HCT116 (cell line): Measurements from ENCODE around the gene CDKAL1. TPM values are rescaled to one million over a fixed set of nuclear protein-coding genes. Genes with fewer than 3 reads are reported as not detected.
A peak's percentile ranks its signal among the peaks of the same experiment; 100 is the strongest.

ENCODE experiments used
- ATAC-seq: fragments of 200-7000 bp; cut with Tn5 transposase; 2 replicates; pipeline ENCODE4 v1.9.1; 2020; ENCODE audit warnings: mild to moderate bottlenecking, moderate library complexity
- BruUV-seq: library from RNA; stranded (reverse); fragments of 400-500 nt; replicated peaks from 2 replicates; lab custom pipeline; 2021; lab: Mats Ljungman, UMichigan
- CTCF ChIA-PET: fragments of 300-600 bp; sonication (Branson Sonifier 250); formaldehyde crosslinking; loops from one replicate; lab custom pipeline; 2021; ENCODE audit warnings: antibody characterized with exemption; lab: Charles Lee
- POLR2A ChIA-PET: fragments of 300-600, 350-600 bp; sonication (Branson Sonifier 250); formaldehyde crosslinking; loops from one replicate; lab custom pipeline; 2021; ENCODE audit warnings: antibody characterized with exemption; lab: Charles Lee
- RAD21 ChIA-PET, 2 experiments: fragments of 300-600 bp; sonication (Branson Sonifier 250); formaldehyde crosslinking; loops; one replicate each; lab custom pipeline; 2023; ENCODE audit warnings: low total read pairs in 2 of 2; ENCODE audit not compliant: uncharacterized antibody in 2 of 2, unreplicated experiment in 2 of 2, low non-redundant PET in 1 of 2; lab: Charles Lee
- DNase-seq: peaks from one replicate; pipeline ENCODE4 v3.0.0-alpha.2; 2010; ENCODE audit warnings: low read depth, low spot score
- H2AFZ ChIP-seq: fragments of 200-600 bp; shearing (Covaris generic), sonication (generic); 2 replicates; pipeline ENCODE4 v1.6.1; 2017; ENCODE audit warnings: low read depth, mixed run types, mixed read lengths, antibody characterized with exemption, low read length; ENCODE audit not compliant: poor library complexity, severe bottlenecking
- H3K27ac ChIP-seq: 2 replicates; pipeline ENCODE4 v1.5.1; 2012; ENCODE audit warnings: low read depth, low read length
- H3K27me3 ChIP-seq: fragments of 200-600 bp; sonication (generic); 2 replicates; pipeline ENCODE4 v1.6.1; 2016; ENCODE audit warnings: mixed run types, low read length, mixed read lengths; ENCODE audit not compliant: insufficient read depth
- H3K36me3 ChIP-seq, 2 experiments: fragments of 200-500 bp in 1 of 2; fragments of 200-600 bp in 1 of 2; sonication (Bioruptor generic) in 1 of 2; sonication (generic) in 1 of 2; 2 replicates each; pipeline versions ENCODE4 v1.5.1 to v1.6.1; 2014 to 2016; ENCODE audit warnings: low read length in 2 of 2, inconsistent platforms in 1 of 2, mixed read lengths in 1 of 2, mixed run types in 1 of 2; ENCODE audit not compliant: insufficient read depth in 2 of 2, control insufficient read depth in 1 of 2
- H3K4me1 ChIP-seq, 2 experiments: fragments of 200-600 bp in 1 of 2; sonication (generic) in 1 of 2; 2 replicates each; pipeline versions ENCODE4 v1.5.1 to v1.6.1; 2012 to 2017; ENCODE audit warnings: low read length in 2 of 2, inconsistent platforms in 1 of 2, mild to moderate bottlenecking in 1 of 2, mixed read lengths in 1 of 2, mixed run types in 1 of 2, moderate library complexity in 1 of 2; ENCODE audit not compliant: insufficient read depth in 2 of 2, control insufficient read depth in 1 of 2
- H3K4me2 ChIP-seq: fragments of 200-600 bp; sonication (generic); 2 replicates; pipeline ENCODE4 v1.6.1; 2017; ENCODE audit warnings: mixed run types, low read length, mixed read lengths
- H3K4me3 ChIP-seq, 2 experiments: fragments of 200-600 bp in 1 of 2; sonication (generic) in 1 of 2; replicated peaks in 1 of 2; 2 replicates each; pipeline ENCODE4 v1.5.1; 2011 to 2016; ENCODE audit warnings: low read length in 2 of 2, control low read depth in 1 of 2, low read depth in 1 of 2, mild to moderate bottlenecking in 1 of 2, mixed read lengths in 1 of 2, mixed run types in 1 of 2
- H3K79me2 ChIP-seq: fragments of 200-600 bp; sonication (generic); 2 replicates; pipeline ENCODE4 v1.6.1; 2017; ENCODE audit warnings: mild to moderate bottlenecking, mixed run types, low read length, moderate library complexity, mixed read lengths; ENCODE audit not compliant: insufficient read depth
- H3K9ac ChIP-seq: fragments of 200-600 bp; sonication (generic); 2 replicates; pipeline ENCODE4 v1.6.1; 2016; ENCODE audit warnings: low read length, mixed read lengths
- H3K9me2 ChIP-seq: fragments of 200-600 bp; sonication (generic), shearing (Covaris generic); 2 replicates; pipeline ENCODE4 v1.6.1; 2017; ENCODE audit warnings: mixed run types, mild to moderate bottlenecking, moderate library complexity; ENCODE audit not compliant: insufficient read depth
- H3K9me3 ChIP-seq, 2 experiments: fragments of 200-500 bp in 1 of 2; fragments of 200-600 bp in 1 of 2; sonication (Bioruptor generic) in 1 of 2; sonication (generic) in 1 of 2; 2 replicates each; pipeline ENCODE4 v1.6.1; 2014 to 2017; ENCODE audit warnings: low read length in 2 of 2, mixed read lengths in 2 of 2, inconsistent platforms in 1 of 2, low read depth in 1 of 2, mild to moderate bottlenecking in 1 of 2, mixed run types in 1 of 2, moderate library complexity in 1 of 2; ENCODE audit not compliant: control insufficient read depth in 1 of 2, insufficient read depth in 1 of 2
- H4K20me1 ChIP-seq: fragments of 200-600 bp; sonication (generic), shearing (Covaris generic); 2 replicates; pipeline ENCODE4 v1.6.1; 2017; ENCODE audit warnings: mixed run types, mild to moderate bottlenecking, moderate library complexity; ENCODE audit not compliant: insufficient read depth
- CBX3 ChIP-seq: IDR thresholded peaks from 2 replicates; pipeline ENCODE4 v1.6.1; 2012; ENCODE audit warnings: low read depth
- CEBPB ChIP-seq: IDR thresholded peaks from 2 replicates; pipeline ENCODE4 v1.6.1; 2012; ENCODE audit warnings: low read depth
- EGR1 ChIP-seq: IDR thresholded peaks from 2 replicates; pipeline ENCODE4 v1.6.1; 2012; ENCODE audit warnings: low read depth
- EZH2 ChIP-seq: fragments of 200-600 bp; sonication (generic); IDR thresholded peaks from 2 replicates; pipeline ENCODE4 v1.6.1; 2017; ENCODE audit warnings: antibody characterized with exemption, mixed run types
- FOSL1 ChIP-seq: IDR thresholded peaks from 2 replicates; pipeline ENCODE4 v1.6.1; 2012; ENCODE audit warnings: low read depth
- JUND ChIP-seq: IDR thresholded peaks from 2 replicates; pipeline ENCODE4 v1.6.1; 2012
- POLR2A ChIP-seq: IDR thresholded peaks from 2 replicates; pipeline ENCODE4 v1.7.0; 2011; ENCODE audit warnings: borderline replicate concordance; ENCODE audit not compliant: insufficient read depth, insufficient read length; ENCODE audit errors: extremely low read depth
- POLR2AphosphoS5 ChIP-seq: IDR thresholded peaks from 2 replicates; pipeline ENCODE4 v1.6.1; 2011; ENCODE audit warnings: mild to moderate bottlenecking, low read depth, low read length, moderate library complexity
- RAD21 ChIP-seq: IDR thresholded peaks from 2 replicates; pipeline ENCODE4 v1.6.1; 2012; ENCODE audit warnings: low read depth, mild to moderate bottlenecking
- SIN3A ChIP-seq: IDR thresholded peaks from 2 replicates; pipeline ENCODE4 v1.6.1; 2012; ENCODE audit warnings: low read depth
- SP1 ChIP-seq: IDR thresholded peaks from 2 replicates; pipeline ENCODE4 v1.6.1; 2012; ENCODE audit warnings: low read depth
- SRF ChIP-seq: IDR thresholded peaks from 2 replicates; pipeline ENCODE4 v1.6.1; 2012; ENCODE audit warnings: low read depth
- TCF7L2 ChIP-seq: IDR thresholded peaks from 2 replicates; pipeline ENCODE4 v1.7.0; 2011; ENCODE audit warnings: borderline replicate concordance, inconsistent platforms; ENCODE audit not compliant: insufficient read depth, insufficient read length; ENCODE audit errors: extremely low read depth
- YY1 ChIP-seq: IDR thresholded peaks from 2 replicates; pipeline ENCODE4 v1.6.1; 2011; ENCODE audit warnings: low read length, low read depth, moderate library complexity, mild to moderate bottlenecking; ENCODE audit not compliant: insufficient replicate concordance; ENCODE audit errors: extremely low read depth
- ZFX ChIP-seq: fragments of 450-650 bp; IDR thresholded peaks from 2 replicates; pipeline ENCODE4 v1.6.1; 2017
- ZNF274 ChIP-seq: fragments of 200-500 bp; sonication (Bioruptor generic); IDR thresholded peaks from 2 replicates; pipeline ENCODE4 v1.6.1; 2014; ENCODE audit warnings: mild to moderate bottlenecking, low read depth, low read length, inconsistent platforms
- intact Hi-C: fragments of 100-400 bp; cut with micrococcal nuclease; formaldehyde crosslinking; loops from 2 replicates; pipeline ENCODE4 v1.10.0; 2022
- total RNA-seq: library from RNA; stranded (reverse); gene quantifications from one replicate; pipeline ENCODE4 v1.2.1, GENCODE V29; 2021; ENCODE audit not compliant: unreplicated experiment
- TF ChIP-seq, protein P1 (sequence below): IDR thresholded peaks from 2 replicates; pipeline ENCODE4 v1.6.1; 2011; ENCODE audit warnings: mild to moderate bottlenecking, low read length, moderate library complexity; ENCODE audit not compliant: insufficient replicate concordance; ENCODE audit errors: extremely low read depth
- TF ChIP-seq, protein P2 (sequence below), 3 experiments: fragments of 200-600 bp in 1 of 3; sonication (generic) in 1 of 3; IDR thresholded peaks in 2 of 3; conservative IDR thresholded peaks in 1 of 3; 2 replicates each; pipeline ENCODE4 v1.5.1; 2012 to 2017; ENCODE audit warnings: low read depth in 2 of 3, low read length in 2 of 3, antibody characterized with exemption in 1 of 3, borderline replicate concordance in 1 of 3, control low read depth in 1 of 3, mild to moderate bottlenecking in 1 of 3, mixed read lengths in 1 of 3, mixed run types in 1 of 3, moderate library complexity in 1 of 3; ENCODE audit not compliant: insufficient read depth in 1 of 3
- TF ChIP-seq, protein P3 (sequence below): IDR thresholded peaks from 2 replicates; pipeline ENCODE4 v1.6.1; 2012

Gene CDKAL1
- total RNA-seq, 1 experiment from 2014 or later = 14.9 TPM

DNA sequence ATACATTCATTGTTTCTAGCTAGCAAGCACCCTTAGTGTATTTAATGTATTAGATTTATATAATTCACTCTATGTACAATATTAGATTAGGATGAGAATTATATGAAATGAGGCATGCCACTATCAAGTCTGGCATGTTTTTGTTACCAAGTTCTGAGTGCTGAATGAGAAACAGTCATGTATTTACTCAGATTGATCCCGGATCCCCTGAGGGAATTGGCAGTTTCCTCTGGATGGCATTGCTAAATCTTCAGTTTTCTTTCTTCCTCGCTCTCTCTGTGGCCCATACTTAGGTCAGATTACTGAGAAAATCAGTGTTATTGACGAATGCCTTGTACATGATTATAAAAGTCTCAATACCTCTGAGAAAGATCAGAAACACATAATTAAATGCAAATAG, 66.6 kb downstream of the CDKAL1 start (continued):
- TF ChIP-seq, protein P1, sequence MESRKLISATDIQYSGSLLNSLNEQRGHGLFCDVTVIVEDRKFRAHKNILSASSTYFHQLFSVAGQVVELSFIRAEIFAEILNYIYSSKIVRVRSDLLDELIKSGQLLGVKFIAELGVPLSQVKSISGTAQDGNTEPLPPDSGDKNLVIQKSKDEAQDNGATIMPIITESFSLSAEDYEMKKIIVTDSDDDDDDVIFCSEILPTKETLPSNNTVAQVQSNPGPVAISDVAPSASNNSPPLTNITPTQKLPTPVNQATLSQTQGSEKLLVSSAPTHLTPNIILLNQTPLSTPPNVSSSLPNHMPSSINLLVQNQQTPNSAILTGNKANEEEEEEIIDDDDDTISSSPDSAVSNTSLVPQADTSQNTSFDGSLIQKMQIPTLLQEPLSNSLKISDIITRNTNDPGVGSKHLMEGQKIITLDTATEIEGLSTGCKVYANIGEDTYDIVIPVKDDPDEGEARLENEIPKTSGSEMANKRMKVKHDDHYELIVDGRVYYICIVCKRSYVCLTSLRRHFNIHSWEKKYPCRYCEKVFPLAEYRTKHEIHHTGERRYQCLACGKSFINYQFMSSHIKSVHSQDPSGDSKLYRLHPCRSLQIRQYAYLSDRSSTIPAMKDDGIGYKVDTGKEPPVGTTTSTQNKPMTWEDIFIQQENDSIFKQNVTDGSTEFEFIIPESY = no peak
- TF ChIP-seq RAD21 = no peak
- no peak for TF ChIP-seq POLR2AphosphoS5
- no peak for TF ChIP-seq YY1
- TF ChIP-seq TCF7L2 = no peak

DNA sequence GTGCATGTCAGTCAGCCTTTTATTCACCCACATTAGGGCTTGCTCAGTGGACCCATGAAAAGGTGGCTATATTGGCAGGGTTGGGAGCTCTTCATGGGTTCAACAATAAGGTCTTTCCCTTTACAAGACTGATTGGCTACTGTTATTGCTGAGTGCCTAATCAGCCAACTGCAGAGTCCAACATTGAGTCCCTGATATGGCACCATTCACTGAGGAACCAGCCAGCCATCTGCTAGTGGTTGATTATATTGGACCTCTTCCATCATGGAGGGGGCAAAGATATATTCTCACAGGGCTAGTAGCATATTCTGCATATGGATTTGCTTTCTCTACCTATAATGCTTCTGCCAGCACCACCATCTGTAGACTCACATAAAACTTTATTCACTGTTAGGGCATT, 69.9 kb downstream of the CDKAL1 start:
- CTCF ChIA-PET = no interaction called here
- no peaks in the 10 kb centered on the region for H3K36me3 ChIP-seq
- POLR2A ChIA-PET = no interaction called here

More for the DNA sequence above, 69.9 kb downstream of the CDKAL1 start:
- H3K27me3 ChIP-seq = no peaks in the 10 kb centered on the region
- peaks cover 0 to 19% of the 10 kb centered on the region in 2 experiments; a peak in 2 of 4 replicates for H3K4me1 ChIP-seq
- no peaks in the 10 kb centered on the region for H3K9me3 ChIP-seq
- RAD21 ChIA-PET = no interaction called here
- H3K4me2 ChIP-seq = no peak overlapping the region
- no peaks in the 10 kb centered on the region for H3K9me2 ChIP-seq
- TF ChIP-seq, protein P2, sequence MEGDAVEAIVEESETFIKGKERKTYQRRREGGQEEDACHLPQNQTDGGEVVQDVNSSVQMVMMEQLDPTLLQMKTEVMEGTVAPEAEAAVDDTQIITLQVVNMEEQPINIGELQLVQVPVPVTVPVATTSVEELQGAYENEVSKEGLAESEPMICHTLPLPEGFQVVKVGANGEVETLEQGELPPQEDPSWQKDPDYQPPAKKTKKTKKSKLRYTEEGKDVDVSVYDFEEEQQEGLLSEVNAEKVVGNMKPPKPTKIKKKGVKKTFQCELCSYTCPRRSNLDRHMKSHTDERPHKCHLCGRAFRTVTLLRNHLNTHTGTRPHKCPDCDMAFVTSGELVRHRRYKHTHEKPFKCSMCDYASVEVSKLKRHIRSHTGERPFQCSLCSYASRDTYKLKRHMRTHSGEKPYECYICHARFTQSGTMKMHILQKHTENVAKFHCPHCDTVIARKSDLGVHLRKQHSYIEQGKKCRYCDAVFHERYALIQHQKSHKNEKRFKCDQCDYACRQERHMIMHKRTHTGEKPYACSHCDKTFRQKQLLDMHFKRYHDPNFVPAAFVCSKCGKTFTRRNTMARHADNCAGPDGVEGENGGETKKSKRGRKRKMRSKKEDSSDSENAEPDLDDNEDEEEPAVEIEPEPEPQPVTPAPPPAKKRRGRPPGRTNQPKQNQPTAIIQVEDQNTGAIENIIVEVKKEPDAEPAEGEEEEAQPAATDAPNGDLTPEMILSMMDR (IDR thresholded peaks at IDR 0.05 in 2 of 3, conservative IDR thresholded peaks at IDR 0.05 in 1 of 3; ENCODE audit: borderline replicate concordance in 1 of 3, insufficient read depth in 1 of 3, low read depth in 2 of 3, low read length in 2 of 3) = no peak
- no peak for TF ChIP-seq JUND
- TF ChIP-seq ZNF274 = no peak
- no peak for TF ChIP-seq EGR1
- TF ChIP-seq, protein P1 = no peak
- TF ChIP-seq SRF = no peak
- TF ChIP-seq SIN3A = no peak
- no peak for TF ChIP-seq TCF7L2
- TF ChIP-seq CEBPB = no peak
- TF ChIP-seq SP1 = no peak
- TF ChIP-seq, protein P3, sequence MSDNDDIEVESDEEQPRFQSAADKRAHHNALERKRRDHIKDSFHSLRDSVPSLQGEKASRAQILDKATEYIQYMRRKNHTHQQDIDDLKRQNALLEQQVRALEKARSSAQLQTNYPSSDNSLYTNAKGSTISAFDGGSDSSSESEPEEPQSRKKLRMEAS = no peak
- no peak for TF ChIP-seq RAD21
- no peak for TF ChIP-seq POLR2AphosphoS5
- no peak for TF ChIP-seq POLR2A
- no peak for TF ChIP-seq FOSL1
- no peak for TF ChIP-seq CBX3
- no peak for TF ChIP-seq ZFX
- TF ChIP-seq EZH2 = no peak
- TF ChIP-seq, all 23 proteins: peak for 0
- BruUV-seq = no TSS peak
- no peak for DNase-seq
- Histone ChIP-seq H2AFZ (no peak overlapping the region), H4K20me1 (no peaks in the 10 kb centered on the region), H3K9ac (no peak overlapping the region), H3K79me2 (no peaks in the 10 kb centered on the region), H3K27ac (no peak overlapping the region), H3K4me3 (no peak overlapping the region)
- ATAC-seq = peak; percentile 22; the same call in 1 of the 2 replicates
- intact Hi-C loops = no loop called here
